ENCODE measurements around the gene OPCML.

- TF ChIP-seq CTCF (IDR thresholded peaks at IDR 0.05; ENCODE audit: low read depth, low read length, poor library complexity, severe bottlenecking) (no peak), EZH2phosphoT487 (IDR thresholded peaks at IDR 0.05; ENCODE audit: borderline replicate concordance, low read length) (no peak)
Observed at GRCh38 chr11:132579136-132579535, 953.2 kb downstream of the OPCML start.

All from DOHH2 (cell line).